Stimulated activated CD8-positive, alpha-beta memory T cell treated with anti-CD3 and anti-CD28 coated beads, Interleukin-15, amount 100 ng/mL, for 24 hours (primary cell): Measurements from ENCODE around the gene TJP2.

Source experiments
- DNase-seq: peaks from one replicate; pipeline ENCODE4 v3.0.0-alpha.2; 2020; ENCODE audit warnings: low read depth

The TJP2 gene

DNA sequence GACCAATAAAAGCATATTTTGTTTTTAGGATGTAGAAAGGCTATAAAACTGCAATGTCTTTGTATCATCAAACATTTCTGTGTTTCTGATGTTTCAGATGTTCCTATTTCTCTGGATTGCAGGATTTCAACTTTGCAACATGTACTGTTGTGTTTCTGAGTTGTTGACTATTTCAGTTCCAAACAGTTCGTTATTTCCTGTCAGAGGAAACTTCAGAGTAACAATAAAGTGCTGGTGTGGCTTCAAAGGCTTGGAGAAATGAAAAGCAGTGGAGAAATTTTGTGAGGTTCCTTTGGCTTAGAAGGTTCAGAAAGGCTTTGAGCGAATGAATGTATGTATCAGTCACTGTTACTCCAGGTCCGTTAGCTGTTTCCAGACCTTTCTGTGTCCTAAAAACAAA, 17.2 kb downstream of the TJP2 start:
- no peak for DNase-seq

- DNase-seq, result no peak
These were observed 18.1 kb downstream of the TJP2 start for GRCh38 chr9:69192214-69192613.

GRCh38 chr9:69193685-69194032, 19.6 kb downstream of the TJP2 start:
- no peak for DNase-seq

DNA sequence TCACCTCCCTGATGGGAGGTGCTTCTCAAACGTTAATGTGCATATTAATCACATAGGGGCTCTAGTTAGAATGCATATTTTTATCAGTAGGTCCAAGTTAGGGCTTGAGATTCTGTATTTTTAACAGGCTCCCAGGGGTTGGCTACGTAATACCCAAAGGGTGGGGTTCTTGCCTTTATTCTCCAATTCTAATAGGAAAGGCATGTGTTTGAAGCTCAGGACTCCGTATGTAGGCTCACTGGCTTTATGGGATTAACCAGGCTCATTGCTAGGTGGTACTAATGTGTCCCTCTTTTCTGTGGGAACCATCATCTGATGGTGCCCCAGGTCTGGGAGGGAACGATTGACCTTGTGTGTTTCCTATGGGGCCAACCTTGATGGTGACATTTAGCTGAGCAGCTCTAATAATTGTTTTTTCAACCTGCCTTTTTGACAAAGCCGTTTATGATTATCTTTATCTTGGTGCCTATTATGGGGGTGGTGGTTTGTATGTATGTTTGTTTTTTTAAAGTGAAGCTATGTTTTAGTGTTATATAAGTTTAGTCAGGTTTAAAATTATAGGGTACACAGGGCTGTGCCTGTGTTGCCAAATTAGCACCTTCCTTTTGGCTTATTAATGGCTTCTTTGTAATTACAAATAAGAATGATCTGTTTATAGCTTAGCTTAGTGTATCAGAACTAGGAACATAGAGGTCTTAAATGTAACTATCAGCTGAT, 20.8 kb downstream of the TJP2 start:
- no peak for DNase-seq

DNA sequence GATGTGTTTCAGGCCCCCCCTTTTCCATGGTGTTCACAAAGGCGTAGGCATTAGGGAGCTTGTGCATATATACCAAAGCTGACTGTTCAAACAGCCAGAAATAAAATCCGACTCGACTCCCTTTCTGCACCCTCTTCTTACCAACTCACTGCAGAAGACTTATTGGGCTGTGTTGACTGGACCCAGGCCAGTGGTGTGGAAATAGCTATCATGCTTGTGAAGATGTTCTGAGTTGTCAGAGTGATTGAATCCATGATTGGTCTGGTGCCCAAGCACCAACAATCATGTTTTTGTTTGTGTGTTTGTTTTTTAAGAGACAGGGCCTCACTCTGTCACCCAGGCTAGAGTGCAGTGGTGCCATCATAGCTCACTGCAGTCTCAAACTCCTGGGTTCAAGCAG, 21.6 kb downstream of the TJP2 start:
- DNase-seq, result no peak

GRCh38 chr9:69197687-69198086, 23.6 kb downstream of the TJP2 start:
- no peak for DNase-seq

DNA sequence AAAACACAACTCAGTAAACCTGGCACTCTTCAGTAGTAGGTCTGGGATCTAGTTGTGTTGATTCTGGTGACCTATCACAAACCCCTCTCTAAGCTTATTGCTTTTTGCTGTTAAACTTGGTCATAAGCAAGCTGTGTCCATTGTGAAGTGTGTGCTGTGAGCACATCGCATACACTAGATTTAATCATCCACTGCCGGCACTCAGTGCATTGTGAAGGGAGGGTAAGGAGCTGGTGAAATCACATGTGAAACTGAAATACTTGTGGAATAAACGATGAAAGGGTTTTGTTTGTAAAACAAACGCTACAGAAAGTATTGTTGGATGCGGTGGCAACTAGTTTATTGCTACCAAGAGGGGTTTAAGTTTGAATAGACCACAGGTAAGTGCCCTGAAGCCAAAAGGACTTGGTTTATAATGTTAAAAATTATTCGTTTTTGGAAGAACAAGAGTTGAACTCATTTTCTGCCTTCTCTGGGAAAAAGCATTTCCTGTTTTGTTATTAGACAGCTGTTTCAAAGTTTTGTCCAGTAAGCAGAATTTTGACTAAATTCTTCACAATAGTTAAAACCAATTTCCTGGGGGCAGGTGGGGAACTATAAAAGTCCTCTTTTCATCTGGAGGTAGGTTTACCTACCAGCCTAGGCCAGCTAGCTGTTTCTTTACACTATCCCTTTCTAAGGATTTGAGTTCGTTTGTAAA, 24.6 kb downstream of the TJP2 start:
- no peak for DNase-seq

- DNase-seq, result no peak
These were observed 25.8 kb downstream of the TJP2 start for GRCh38 chr9:69199769-69200470.

GRCh38 chr9:69202556-69202955, 28.5 kb downstream of the TJP2 start:
- DNase-seq, result no peak

DNA sequence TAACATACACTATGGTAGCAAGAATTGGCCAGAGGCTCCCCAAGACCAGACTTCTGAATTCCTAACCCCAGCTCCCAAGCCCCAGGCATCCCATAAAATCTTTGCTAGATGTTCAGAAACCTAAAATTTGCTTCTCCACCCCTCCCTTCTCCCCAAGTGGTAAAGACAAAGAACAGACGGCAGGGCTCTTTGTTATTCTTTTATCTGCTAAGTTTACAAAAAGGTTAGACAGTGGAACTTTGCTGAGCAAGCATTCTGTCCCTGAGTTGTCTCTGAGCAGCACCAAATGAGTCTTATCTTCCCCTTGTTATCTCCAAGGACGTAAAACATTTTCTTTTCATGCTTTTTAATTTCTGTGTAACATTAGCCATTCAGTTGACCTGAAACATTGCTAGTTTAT, 30.2 kb downstream of the TJP2 start:
- no peak for DNase-seq

- no peak for DNase-seq
These were observed 30.8 kb downstream of the TJP2 start for GRCh38 chr9:69204849-69205248.

DNA sequence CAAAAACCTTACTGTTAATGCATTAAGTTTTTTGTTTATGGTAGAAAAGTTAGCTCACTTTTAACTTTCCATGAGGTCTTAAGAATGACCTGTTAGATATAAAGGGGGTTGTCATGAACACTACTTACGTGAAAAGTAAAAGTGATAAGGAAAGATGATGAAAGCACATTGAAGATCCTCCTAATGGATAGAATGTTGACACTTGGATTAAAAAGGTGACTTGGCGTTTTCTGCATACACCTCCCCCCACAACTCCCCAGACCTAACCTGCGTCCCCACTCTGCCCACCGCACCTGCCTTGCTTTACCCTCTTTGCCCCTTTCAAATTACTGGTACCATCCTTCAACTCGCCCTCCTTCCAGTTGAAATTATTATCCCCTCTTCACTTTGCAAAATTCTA, 32.0 kb downstream of the TJP2 start:
- DNase-seq, result no peak

- no peak for DNase-seq
These were observed 33.4 kb downstream of the TJP2 start for GRCh38 chr9:69207503-69207902.

- DNase-seq, result no peak
These were observed 37.5 kb downstream of the TJP2 start for GRCh38 chr9:69211424-69212036.

DNA sequence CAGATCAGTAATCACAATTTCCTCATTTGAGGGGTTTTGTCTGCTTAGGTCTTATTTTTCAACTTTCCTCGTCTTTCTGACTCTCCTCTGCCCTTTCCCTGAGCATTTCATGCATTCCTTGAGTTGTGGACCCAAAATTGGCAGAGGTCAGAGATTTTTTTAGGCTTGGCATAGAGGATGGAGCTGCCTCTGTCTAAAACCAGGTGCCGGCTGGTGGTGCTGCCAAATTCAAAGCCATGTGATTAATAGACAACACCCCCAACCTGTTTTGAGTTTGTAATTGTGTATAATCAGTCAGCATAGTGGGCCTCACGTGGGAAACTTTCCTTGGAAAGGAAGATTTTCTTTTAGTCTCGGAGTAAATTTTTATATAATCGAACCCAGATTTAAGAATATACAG, 39.6 kb downstream of the TJP2 start:
- no peak for DNase-seq

- DNase-seq, result no peak
These were observed 40.9 kb downstream of the TJP2 start for GRCh38 chr9:69214939-69215338.

GRCh38 chr9:69215774-69216485, 41.9 kb downstream of the TJP2 start:
- no peak for DNase-seq

DNA sequence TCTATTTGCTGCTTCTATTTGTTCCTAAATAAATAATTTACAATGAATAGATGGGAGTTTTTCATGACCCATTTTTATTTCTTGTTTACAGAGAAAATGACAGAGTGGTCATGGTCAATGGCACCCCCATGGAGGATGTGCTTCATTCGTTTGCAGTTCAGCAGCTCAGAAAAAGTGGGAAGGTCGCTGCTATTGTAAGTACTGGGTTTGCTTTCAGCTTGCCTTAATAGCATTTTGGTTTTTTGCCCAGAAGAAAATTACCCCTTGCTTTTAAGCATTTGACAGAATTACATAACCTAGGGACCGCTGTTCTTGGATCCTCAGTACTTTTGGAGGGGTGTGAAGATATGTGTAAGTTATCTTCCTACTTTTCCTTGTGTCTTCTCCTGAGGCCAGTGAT, 44.1 kb downstream of the TJP2 start:
- DNase-seq, result no peak

DNA sequence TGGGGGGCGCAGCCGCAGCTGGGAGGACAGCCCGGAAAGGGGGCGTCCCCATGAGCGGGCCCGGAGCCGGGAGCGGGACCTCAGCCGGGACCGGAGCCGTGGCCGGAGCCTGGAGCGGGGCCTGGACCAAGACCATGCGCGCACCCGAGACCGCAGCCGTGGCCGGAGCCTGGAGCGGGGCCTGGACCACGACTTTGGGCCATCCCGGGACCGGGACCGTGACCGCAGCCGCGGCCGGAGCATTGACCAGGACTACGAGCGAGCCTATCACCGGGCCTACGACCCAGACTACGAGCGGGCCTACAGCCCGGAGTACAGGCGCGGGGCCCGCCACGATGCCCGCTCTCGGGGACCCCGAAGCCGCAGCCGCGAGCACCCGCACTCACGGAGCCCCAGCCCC, 47.0 kb downstream of the TJP2 start:
- no peak for DNase-seq

- DNase-seq, result no peak
These were observed 48.9 kb downstream of the TJP2 start for GRCh38 chr9:69222970-69223369.

GRCh38 chr9:69223605-69224004, 49.5 kb downstream of the TJP2 start:
- DNase-seq, result no peak

DNA sequence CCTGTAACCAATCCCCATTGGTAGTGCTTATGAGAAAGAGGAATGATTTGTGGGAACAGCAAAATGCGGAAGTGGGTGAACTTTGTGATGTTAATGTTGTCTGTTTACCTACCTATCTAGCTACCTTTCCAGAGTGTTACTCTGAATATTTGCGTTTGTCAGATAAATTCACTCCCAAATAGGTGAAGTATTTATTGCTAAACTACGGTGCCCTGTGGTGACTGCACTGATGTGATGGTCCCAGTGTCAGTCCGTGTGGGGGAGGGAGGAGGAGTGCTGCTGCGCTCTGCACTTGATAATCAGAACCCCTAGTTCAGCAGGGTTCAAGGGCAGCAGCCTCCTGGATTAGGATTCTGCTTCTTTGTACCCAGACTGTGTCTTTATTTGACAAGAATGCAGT, 55.3 kb downstream of the TJP2 start:
- DNase-seq, result no peak
